OCI-LY7 (cell line): ENCODE measurements around the gene CFAP210. TPM values are rescaled to one million over a fixed set of nuclear protein-coding genes. Genes with fewer than 3 reads are reported as not detected.

Source experiments
- BruUV-seq: library from RNA; stranded (reverse); fragments of 400-500 nt; replicated peaks from 2 replicates; lab custom pipeline; 2021; lab: Mats Ljungman, UMichigan
- CTCF ChIA-PET: fragments of 300-600 bp; sonication (Branson Sonifier 250); formaldehyde crosslinking; loops from one replicate; lab custom pipeline; 2022; ENCODE audit warnings: antibody characterized with exemption; ENCODE audit not compliant: unreplicated experiment; lab: Charles Lee
- POLR2A ChIA-PET: fragments of 300-600 bp; sonication (Branson Sonifier 250); formaldehyde crosslinking; loops from one replicate; lab custom pipeline; 2022; ENCODE audit warnings: antibody characterized with exemption; lab: Charles Lee
- DNase-seq: peaks from one replicate; pipeline ENCODE4 v3.0.0-alpha.2; 2015; ENCODE audit warnings: low spot score
- H2AFZ ChIP-seq: fragments of 200-600 bp; sonication (generic), shearing (Covaris generic); 2 replicates; pipeline ENCODE4 v1.6.1; 2014; ENCODE audit warnings: mild to moderate bottlenecking, antibody characterized with exemption, low read length, moderate library complexity
- H3K27ac ChIP-seq: fragments of 200-600 bp; sonication (generic); 2 replicates; pipeline ENCODE4 v1.5.1; 2014; ENCODE audit warnings: mixed run types, low read depth, mild to moderate bottlenecking, moderate library complexity, low read length, inconsistent platforms; ENCODE audit not compliant: poor library complexity, severe bottlenecking
- H3K36me3 ChIP-seq: fragments of 200-600 bp; sonication (generic); 2 replicates; pipeline ENCODE4 v1.6.1; 2014; ENCODE audit warnings: mild to moderate bottlenecking, antibody characterized with exemption, low read length, moderate library complexity, mixed read lengths; ENCODE audit not compliant: insufficient read depth
- H3K4me1 ChIP-seq: fragments of 200-600 bp; sonication (generic); 2 replicates; pipeline ENCODE4 v1.5.1; 2014; ENCODE audit warnings: mild to moderate bottlenecking, low read length; ENCODE audit not compliant: insufficient read depth, poor library complexity, severe bottlenecking
- H3K4me2 ChIP-seq: fragments of 200-600 bp; sonication (generic); 2 replicates; pipeline ENCODE4 v1.6.1; 2014; ENCODE audit warnings: mild to moderate bottlenecking, low read length
- H3K4me3 ChIP-seq: fragments of 200-600 bp; sonication (generic); 2 replicates; pipeline ENCODE4 v1.5.1; 2014; ENCODE audit warnings: mild to moderate bottlenecking, low read depth, low read length; ENCODE audit not compliant: poor library complexity, severe bottlenecking
- H3K79me2 ChIP-seq: fragments of 200-600 bp; sonication (generic); 2 replicates; pipeline ENCODE4 v1.6.1; 2016; ENCODE audit warnings: low read depth, mild to moderate bottlenecking, low read length, moderate library complexity, mixed read lengths; ENCODE audit not compliant: insufficient read depth
- H3K9me2 ChIP-seq: fragments of 200-600 bp; sonication (generic); 2 replicates; pipeline ENCODE4 v1.6.1; 2016; ENCODE audit warnings: mild to moderate bottlenecking, low read length, mixed read lengths; ENCODE audit not compliant: insufficient read depth
- H3K9me3 ChIP-seq: fragments of 200-600 bp; sonication (generic); 2 replicates; pipeline ENCODE4 v1.6.1; 2014; ENCODE audit warnings: mild to moderate bottlenecking, mixed run types, low read length, mixed read lengths
- H4K20me1 ChIP-seq: fragments of 200-600 bp; sonication (generic); 2 replicates; pipeline ENCODE4 v1.6.1; 2014; ENCODE audit warnings: mild to moderate bottlenecking, antibody characterized with exemption, low read length, moderate library complexity, mixed read lengths; ENCODE audit not compliant: insufficient read depth
- EZH2phosphoT487 ChIP-seq: fragments of 200-600 bp; sonication (generic); IDR thresholded peaks from 2 replicates; pipeline ENCODE4 v1.6.1; 2018; ENCODE audit warnings: low read depth, borderline replicate concordance, mild to moderate bottlenecking, mixed run types, antibody characterized with exemption, low read length, moderate library complexity, mixed read lengths
- intact Hi-C: fragments of 100-400 bp; cut with micrococcal nuclease; formaldehyde crosslinking; loops from one replicate; pipeline ENCODE4 v1.10.0; 2022; ENCODE audit not compliant: unreplicated experiment
- total RNA-seq, 2 experiments: library from RNA; depleted of rRNA in 1 of 2; stranded (reverse); fragments of >200 nt in 1 of 2; shearing (Covaris generic) in 1 of 2; gene quantifications; 2 replicates each; pipeline ENCODE4 v1.2.3, GENCODE V29; 2014 to 2022
- TF ChIP-seq, protein P1 (sequence below): fragments of 200-600 bp; sonication (generic); conservative IDR thresholded peaks from 2 replicates; pipeline ENCODE4 v1.5.1; 2014; ENCODE audit warnings: mild to moderate bottlenecking, antibody characterized with exemption, low read length, moderate library complexity, mixed read lengths

CFAP210 gene
- total RNA-seq, 2 experiments from 2014 or later: not detected

GRCh38 chr2:169683054-169683424, 11.2 kb downstream of the CFAP210 start:
- H2AFZ ChIP-seq: no peak overlapping the region
- no peaks in the 10 kb centered on the region for H3K4me1 ChIP-seq
- CTCF ChIA-PET: no interaction called here
- H3K4me2 ChIP-seq: no peak overlapping the region
- no peaks in the 10 kb centered on the region for H3K9me3 ChIP-seq
- no peaks in the 10 kb centered on the region for H4K20me1 ChIP-seq
- no peaks in the 10 kb centered on the region for H3K9me2 ChIP-seq
- no peaks in the 10 kb centered on the region for H3K36me3 ChIP-seq
- intact Hi-C loops: no loop called here
- no peak for DNase-seq
- no peak overlapping the region for H3K27ac ChIP-seq
- POLR2A ChIA-PET: interaction anchor here (1.0 kb wide), 1 partner anchor 22 kb away, joined by 3 read pairs; no protein-coding TSS in a partner anchor
- no peaks in the 10 kb centered on the region for H3K79me2 ChIP-seq
- TF ChIP-seq, protein P1, sequence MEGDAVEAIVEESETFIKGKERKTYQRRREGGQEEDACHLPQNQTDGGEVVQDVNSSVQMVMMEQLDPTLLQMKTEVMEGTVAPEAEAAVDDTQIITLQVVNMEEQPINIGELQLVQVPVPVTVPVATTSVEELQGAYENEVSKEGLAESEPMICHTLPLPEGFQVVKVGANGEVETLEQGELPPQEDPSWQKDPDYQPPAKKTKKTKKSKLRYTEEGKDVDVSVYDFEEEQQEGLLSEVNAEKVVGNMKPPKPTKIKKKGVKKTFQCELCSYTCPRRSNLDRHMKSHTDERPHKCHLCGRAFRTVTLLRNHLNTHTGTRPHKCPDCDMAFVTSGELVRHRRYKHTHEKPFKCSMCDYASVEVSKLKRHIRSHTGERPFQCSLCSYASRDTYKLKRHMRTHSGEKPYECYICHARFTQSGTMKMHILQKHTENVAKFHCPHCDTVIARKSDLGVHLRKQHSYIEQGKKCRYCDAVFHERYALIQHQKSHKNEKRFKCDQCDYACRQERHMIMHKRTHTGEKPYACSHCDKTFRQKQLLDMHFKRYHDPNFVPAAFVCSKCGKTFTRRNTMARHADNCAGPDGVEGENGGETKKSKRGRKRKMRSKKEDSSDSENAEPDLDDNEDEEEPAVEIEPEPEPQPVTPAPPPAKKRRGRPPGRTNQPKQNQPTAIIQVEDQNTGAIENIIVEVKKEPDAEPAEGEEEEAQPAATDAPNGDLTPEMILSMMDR: no peak
- no peak for TF ChIP-seq EZH2phosphoT487
- H3K4me3 ChIP-seq: no peak overlapping the region
- BruUV-seq: no TSS peak

DNA sequence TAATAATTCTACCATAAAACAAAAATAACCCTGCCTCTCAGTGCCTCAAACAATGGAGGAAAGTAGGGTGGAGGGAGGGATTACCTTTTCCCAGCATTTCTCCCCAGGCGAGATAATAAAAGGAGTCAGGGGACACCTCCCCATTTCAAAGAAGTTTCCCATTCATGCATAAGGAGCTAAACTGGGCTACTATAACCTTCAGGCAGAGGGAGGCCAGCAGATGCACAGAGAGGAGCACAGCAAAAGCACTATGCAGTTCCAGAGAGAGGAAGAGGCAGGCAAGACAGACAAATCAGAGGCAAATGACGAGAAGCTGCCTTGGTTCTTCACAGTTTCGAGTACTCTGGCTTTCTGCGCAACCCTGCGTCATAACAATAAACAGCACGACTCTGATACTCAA, 17.4 kb downstream of the CFAP210 start:
- H3K4me3 ChIP-seq: no peak overlapping the region
- H3K9me2 ChIP-seq: no peaks in the 10 kb centered on the region
- BruUV-seq: no TSS peak
- CTCF ChIA-PET: no interaction called here
- H3K4me2 ChIP-seq: no peak overlapping the region
- H3K27ac ChIP-seq: no peak overlapping the region
- H4K20me1 ChIP-seq: no peaks in the 10 kb centered on the region
- no peaks in the 10 kb centered on the region for H3K79me2 ChIP-seq
- no peak for DNase-seq
- H3K4me1 ChIP-seq: no peaks in the 10 kb centered on the region
- no peak overlapping the region for H2AFZ ChIP-seq
- no peaks in the 10 kb centered on the region for H3K36me3 ChIP-seq
- TF ChIP-seq EZH2phosphoT487: no peak
- TF ChIP-seq, protein P1: no peak
- POLR2A ChIA-PET: interaction anchor here (0.6 to 0.7 kb wide), 2 partner anchors 154 to 252 kb away, joined by 4 to 11 read pairs; no protein-coding TSS in a partner anchor
- H3K9me3 ChIP-seq: no peaks in the 10 kb centered on the region
- intact Hi-C loops: loop anchor here (5.0 kb wide), 1 partner anchor 150 kb away; no protein-coding TSS in a partner anchor

- H3K4me1 ChIP-seq: no peaks in the 10 kb centered on the region
- H3K9me2 ChIP-seq: no peaks in the 10 kb centered on the region
- no peaks in the 10 kb centered on the region for H3K79me2 ChIP-seq
- no peaks in the 10 kb centered on the region for H3K9me3 ChIP-seq
- H3K27ac ChIP-seq: no peak overlapping the region
- CTCF ChIA-PET: no interaction called here
- intact Hi-C loops: loop anchor here (5.0 kb wide), 1 partner anchor 149 kb away; no protein-coding TSS in a partner anchor
- H2AFZ ChIP-seq: no peak overlapping the region
- POLR2A ChIA-PET: no interaction called here
- H3K4me3 ChIP-seq: no peak overlapping the region
- DNase-seq: peak; percentile 17
- no peak for TF ChIP-seq EZH2phosphoT487
- TF ChIP-seq, protein P1: peak; percentile 75
- H4K20me1 ChIP-seq: no peaks in the 10 kb centered on the region
- BruUV-seq: no TSS peak
- no peak overlapping the region for H3K4me2 ChIP-seq
- no peaks in the 10 kb centered on the region for H3K36me3 ChIP-seq
Observed at GRCh38 chr2:169676357-169676756, 17.8 kb downstream of the CFAP210 start.
